ENCODE data around the gene MAML2.

GRCh38 chr11:96189351-96189750 is 153.6 kb downstream of the MAML2 start:
- no peak for TF ChIP-seq CTCF (IDR thresholded peaks at IDR 0.05)
- no peak for TF ChIP-seq POLR2A (IDR thresholded peaks at IDR 0.05)
- no peak for TF ChIP-seq POLR2AphosphoS5 (IDR thresholded peaks at IDR 0.05)
